ENCODE results near the gene TMOD1. TPM values are rescaled to one million over a fixed set of nuclear protein-coding genes. Genes with fewer than 3 reads are reported as not detected.
"Not testable (repeated sequence)": the region's sequence is repeated elsewhere in the genome, so short reads cannot be mapped to it uniquely, and the experiment has no call there.

Gene TMOD1
- total RNA-seq, 1 donor from 2014 or later, result 0.23 TPM

- Mint-ChIP-seq H3K36me3 (ENCODE audit: low read depth) (no peaks in the 10 kb centered on the region), H3K27me3 (ENCODE audit: low read depth) (no peaks in the 10 kb centered on the region), H3K27ac (ENCODE audit: unreplicated experiment) (no peak overlapping the region), H3K4me1 (no peaks in the 10 kb centered on the region), H3K4me3 (no peak overlapping the region), H3K9me3 (no peaks in the 10 kb centered on the region)
- DNase-seq (ENCODE audit: low read depth, low spot score), result no peak
- no peak for TF ChIP-seq CTCF (conservative IDR thresholded peaks at IDR 0.05)
These were observed 74.3 kb downstream of the TMOD1 start for GRCh38 chr9:97575673-97576200.

GRCh38 chr9:97577051-97577450, 75.6 kb downstream of the TMOD1 start:
- H3K27me3 Mint-ChIP-seq (ENCODE audit: low read depth), result no peaks in the 10 kb centered on the region

GRCh38 chr9:97578846-97579245, 77.4 kb downstream of the TMOD1 start:
- H3K36me3 Mint-ChIP-seq (ENCODE audit: low read depth), result no peaks in the 10 kb centered on the region
- no peak overlapping the region for H3K4me3 Mint-ChIP-seq
- H3K27ac Mint-ChIP-seq (ENCODE audit: unreplicated experiment), result no peak overlapping the region
- H3K9me3 Mint-ChIP-seq, result no peaks in the 10 kb centered on the region
- TF ChIP-seq CTCF (conservative IDR thresholded peaks at IDR 0.05), result no peak
- H3K27me3 Mint-ChIP-seq (ENCODE audit: low read depth), result no peaks in the 10 kb centered on the region
- DNase-seq (ENCODE audit: low read depth, low spot score), result no peak
- H3K4me1 Mint-ChIP-seq, result no peaks in the 10 kb centered on the region

More at GRCh38 chr9:97577051-97577450, 75.6 kb downstream of the TMOD1 start:
- DNase-seq (ENCODE audit: low read depth, low spot score), result no peak
- no peaks in the 10 kb centered on the region for H3K9me3 Mint-ChIP-seq
- H3K4me1 Mint-ChIP-seq, result no peaks in the 10 kb centered on the region
- H3K36me3 Mint-ChIP-seq (ENCODE audit: low read depth), result no peaks in the 10 kb centered on the region
- H3K4me3 Mint-ChIP-seq, result no peak overlapping the region
- H3K27ac Mint-ChIP-seq (ENCODE audit: unreplicated experiment), result no peak overlapping the region
- TF ChIP-seq CTCF (conservative IDR thresholded peaks at IDR 0.05), result no peak

- Mint-ChIP-seq H3K9me3 (no peaks in the 10 kb centered on the region), H3K4me1 (no peaks in the 10 kb centered on the region), H3K27ac (ENCODE audit: unreplicated experiment) (no peak overlapping the region), H3K27me3 (ENCODE audit: low read depth) (no peaks in the 10 kb centered on the region), H3K36me3 (ENCODE audit: low read depth) (no peaks in the 10 kb centered on the region), H3K4me3 (no peak overlapping the region)
- no peak for DNase-seq (ENCODE audit: low read depth, low spot score)
- TF ChIP-seq CTCF (conservative IDR thresholded peaks at IDR 0.05), result no peak
These were observed 78.4 kb downstream of the TMOD1 start for GRCh38 chr9:97579914-97580313.

- H3K27ac Mint-ChIP-seq (ENCODE audit: unreplicated experiment); H3K4me1 Mint-ChIP-seq; H3K36me3 Mint-ChIP-seq (ENCODE audit: low read depth); H3K27me3 Mint-ChIP-seq (ENCODE audit: low read depth); H3K4me3 Mint-ChIP-seq; H3K9me3 Mint-ChIP-seq; DNase-seq (ENCODE audit: low read depth, low spot score): not testable (repeated sequence)
These were observed 80.1 kb downstream of the TMOD1 start for GRCh38 chr9:97581590-97581989.

- not testable (repeated sequence) for H3K36me3 Mint-ChIP-seq (ENCODE audit: low read depth); DNase-seq (ENCODE audit: low read depth, low spot score); H3K4me1 Mint-ChIP-seq; H3K27me3 Mint-ChIP-seq (ENCODE audit: low read depth); H3K4me3 Mint-ChIP-seq; H3K27ac Mint-ChIP-seq (ENCODE audit: unreplicated experiment); H3K9me3 Mint-ChIP-seq
These were observed 83.3 kb downstream of the TMOD1 start for GRCh38 chr9:97584778-97585177.

GRCh38 chr9:97586909-97587308, 85.4 kb downstream of the TMOD1 start:
- H3K36me3 Mint-ChIP-seq (ENCODE audit: low read depth); H3K27me3 Mint-ChIP-seq (ENCODE audit: low read depth); H3K9me3 Mint-ChIP-seq; H3K27ac Mint-ChIP-seq (ENCODE audit: unreplicated experiment); H3K4me1 Mint-ChIP-seq; H3K4me3 Mint-ChIP-seq; DNase-seq (ENCODE audit: low read depth, low spot score): not testable (repeated sequence)

Data from neural crest cell (in vitro differentiated cells).